HG03469 (cell line): ENCODE data around the gene DYNLL2.
A peak's percentile ranks its signal among the peaks of the same experiment; 100 is the strongest.
"Not testable (repeated sequence)": the region's sequence is repeated elsewhere in the genome, so short reads cannot be mapped to it uniquely, and the experiment has no call there.

Experiments used
- ATAC-seq: cut with Tn5 transposase; IDR thresholded peaks from one replicate; pipeline ENCODE4 v1.9.1; 2021; ENCODE audit warnings: mild to moderate bottlenecking, moderate library complexity, moderate number of reproducible peaks; ENCODE audit not compliant: unreplicated experiment

DYNLL2 gene

GRCh38 chr17:58066401-58066800 is 16.8 kb upstream of the DYNLL2 start:
- ATAC-seq, result no peak

DNA sequence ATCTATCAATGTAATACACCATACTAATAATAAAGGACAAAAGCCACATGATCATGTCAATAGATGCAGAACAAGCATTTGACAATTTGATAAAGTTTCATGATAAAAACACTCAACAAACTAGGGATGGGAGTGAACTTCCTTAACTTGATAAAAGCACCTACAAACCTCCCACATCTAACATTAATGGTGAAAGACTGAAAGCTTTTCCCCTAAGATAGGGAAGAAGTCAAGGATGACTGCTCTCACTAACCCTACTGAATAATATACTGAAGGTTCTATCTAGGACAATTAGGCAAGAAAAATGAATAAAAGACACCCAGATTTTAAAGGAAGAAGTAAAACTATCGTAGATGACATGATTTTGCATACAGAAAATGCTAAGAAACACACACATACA is 10.4 kb upstream of the DYNLL2 start:
- no peak for ATAC-seq

DNA sequence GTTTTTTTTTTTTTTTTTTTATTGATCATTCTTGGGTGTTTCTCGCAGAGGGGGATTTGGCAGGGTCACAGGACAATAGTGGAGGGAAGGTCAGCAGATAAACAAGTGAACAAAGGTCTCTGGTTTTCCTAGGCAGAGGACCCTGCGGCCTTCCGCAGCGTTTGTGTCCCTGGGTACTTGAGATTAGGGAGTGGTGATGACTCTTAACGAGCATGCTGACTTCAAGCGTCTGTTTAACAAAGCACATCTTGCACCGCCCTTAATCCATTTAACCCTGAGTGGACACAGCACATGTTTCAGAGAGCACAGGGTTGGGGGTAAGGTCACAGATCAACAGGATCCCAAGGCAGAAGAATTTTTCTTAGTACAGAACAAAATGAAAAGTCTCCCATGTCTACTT is 10.0 kb upstream of the DYNLL2 start:
- ATAC-seq, result not testable (repeated sequence)

DNA sequence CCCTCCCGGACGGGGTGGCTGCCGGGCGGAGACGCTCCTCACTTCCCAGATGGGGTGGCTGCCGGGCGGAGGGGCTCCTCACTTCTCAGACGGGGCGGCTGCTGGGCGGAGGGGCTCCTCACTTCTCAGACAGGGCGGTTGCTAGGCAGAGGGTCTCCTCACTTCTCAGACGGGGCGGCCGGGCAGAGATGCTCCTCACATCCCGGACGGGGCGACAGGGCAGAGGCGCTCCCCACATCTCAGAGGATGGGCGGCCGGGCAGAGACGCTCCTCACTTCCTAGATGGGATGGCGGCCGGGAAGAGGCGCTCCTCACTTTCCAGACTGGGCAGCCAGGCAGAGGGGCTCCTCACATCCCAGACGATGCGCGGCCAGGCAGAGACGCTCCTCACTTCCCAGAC is 8.8 kb upstream of the DYNLL2 start:
- not testable (repeated sequence) for ATAC-seq

DNA sequence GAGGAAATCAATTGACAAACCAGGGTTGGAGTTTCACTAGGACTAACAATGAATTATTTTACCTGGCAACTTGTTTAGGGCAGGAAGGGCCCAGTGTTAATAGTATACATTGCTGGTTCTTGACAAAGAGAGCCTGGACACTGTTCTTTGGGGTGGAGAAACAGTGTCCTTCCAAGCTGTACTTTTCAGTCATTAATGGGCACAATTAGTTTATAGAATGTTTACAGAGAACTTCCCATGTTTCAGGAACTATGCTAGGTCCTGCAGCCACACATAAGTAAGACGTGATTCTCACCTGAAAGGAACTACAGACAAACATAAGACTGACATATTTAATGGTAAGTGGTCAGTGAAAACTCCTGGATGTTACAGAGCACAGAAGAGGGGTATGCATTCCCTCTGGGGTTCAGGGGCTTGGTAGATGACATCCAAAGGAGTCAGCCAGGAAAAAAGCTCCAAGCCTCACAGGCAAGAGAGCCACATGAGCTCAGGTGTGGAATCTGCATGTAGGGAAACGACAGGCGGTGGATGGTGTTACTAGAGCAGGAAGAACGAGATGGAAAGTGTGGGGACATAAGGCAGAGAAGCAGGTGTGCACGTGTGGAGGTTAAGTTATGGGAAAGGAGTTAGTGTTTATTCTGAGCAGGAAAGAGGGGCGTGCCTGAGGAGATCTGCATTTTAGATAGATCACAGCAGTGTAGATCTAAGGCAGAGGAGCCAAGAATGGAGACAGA is 3.8 kb upstream of the DYNLL2 start:
- ATAC-seq, result no peak

DNA sequence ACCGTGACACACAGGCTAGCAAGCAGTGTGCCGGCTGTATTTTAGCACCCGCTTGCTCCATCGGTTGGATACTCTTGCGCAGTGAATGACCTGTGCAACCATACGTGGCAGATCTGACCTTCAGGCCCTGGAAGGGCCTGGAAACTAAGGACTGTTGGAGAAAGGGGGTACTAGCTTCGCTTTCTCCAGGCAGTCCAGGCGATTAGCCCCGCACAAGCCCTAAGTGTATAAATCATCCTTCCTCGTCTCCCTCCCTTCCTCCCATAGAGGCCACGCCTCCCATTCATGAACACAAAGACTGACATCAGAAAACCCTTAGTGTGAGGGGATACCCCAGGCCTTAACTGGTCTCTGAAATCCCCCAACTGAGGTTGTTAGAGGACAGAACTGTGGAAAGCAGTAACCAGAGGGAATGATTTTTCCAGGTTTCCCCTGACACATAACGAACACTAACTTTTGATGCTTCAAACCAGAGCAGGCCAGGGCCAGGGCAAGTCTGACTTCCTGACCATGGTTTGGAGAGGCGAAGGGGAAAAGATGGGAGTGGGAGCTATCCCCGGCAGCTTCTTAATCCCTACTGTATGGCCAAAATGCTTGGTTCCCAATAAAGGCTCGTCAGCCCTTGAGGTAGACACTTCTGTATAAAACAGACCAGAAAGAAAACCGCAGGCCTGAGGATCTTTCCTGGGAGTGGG is 1.4 kb upstream of the DYNLL2 start:
- ATAC-seq, result no peak

- no peak for ATAC-seq
These were observed 814 bp upstream of the DYNLL2 start for GRCh38 chr17:58082341-58082869.

DNA sequence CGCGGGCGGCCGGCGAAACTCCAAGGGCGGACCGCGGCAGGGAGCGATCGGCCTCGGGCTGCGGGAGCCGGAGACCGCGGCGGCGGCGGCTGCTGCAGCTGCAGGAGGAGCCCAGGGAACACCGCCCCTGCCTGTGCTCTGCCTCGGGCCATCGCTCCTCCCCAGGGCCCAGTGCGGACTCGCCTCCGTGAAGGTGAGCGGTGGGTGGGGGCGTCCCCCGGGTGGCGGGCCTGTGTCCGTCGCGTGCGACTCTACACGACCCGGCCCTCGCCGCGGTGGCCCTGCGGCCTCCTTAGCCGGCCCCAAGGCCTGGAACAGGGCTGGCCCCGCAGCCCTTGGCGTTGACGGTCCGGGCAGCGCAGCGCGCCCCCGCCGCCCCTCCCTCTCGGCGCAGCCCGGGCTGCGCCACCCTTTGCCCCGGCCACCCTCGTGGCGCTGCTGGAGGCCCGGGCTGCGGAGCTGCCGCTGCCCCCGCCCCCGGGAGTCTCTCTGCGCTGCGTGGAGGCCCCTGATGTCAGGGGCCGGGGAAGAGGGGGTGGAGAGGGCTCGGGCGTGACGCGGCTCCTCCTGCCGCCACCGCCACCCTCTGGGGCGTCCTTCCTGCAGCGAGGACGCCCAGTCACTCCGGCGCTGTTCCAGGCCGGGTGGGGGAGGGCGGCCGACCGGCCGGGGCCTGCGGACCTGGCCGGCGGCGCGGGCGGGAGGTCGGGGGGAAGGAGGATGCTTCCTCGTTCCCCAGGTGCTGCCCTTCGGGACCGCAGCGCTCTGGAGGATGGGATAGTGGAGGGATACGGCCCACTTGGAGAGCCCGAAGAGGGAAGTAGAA is 485 bp downstream of the DYNLL2 start:
- peak; percentile 31 for ATAC-seq

- ATAC-seq, result no peak
These were observed 1.2 kb downstream of the DYNLL2 start for GRCh38 chr17:58084317-58084981.

- no peak for ATAC-seq
These were observed 2.0 kb downstream of the DYNLL2 start for GRCh38 chr17:58085039-58085715.

- no peak for ATAC-seq
These were observed 3.7 kb downstream of the DYNLL2 start for GRCh38 chr17:58086953-58087352.

DNA sequence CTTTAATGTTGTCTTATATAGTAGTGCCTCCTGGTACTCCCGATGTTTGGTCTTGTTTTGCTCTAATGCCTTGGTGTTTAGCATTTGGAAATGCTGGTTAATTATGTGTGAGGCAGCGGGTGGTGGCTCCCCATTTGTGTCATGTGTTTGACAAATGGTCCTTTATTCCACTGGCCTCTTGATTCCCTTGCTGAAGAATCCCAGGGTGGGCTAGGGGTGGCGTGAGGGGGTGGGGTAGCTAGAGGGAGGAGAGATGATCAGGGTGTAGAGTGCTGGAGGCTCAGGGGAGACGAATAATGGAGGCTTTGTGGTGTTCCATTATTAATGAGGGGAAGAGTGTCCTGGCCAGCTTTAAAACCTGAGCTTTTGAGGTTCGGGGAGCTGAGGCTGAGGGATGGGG is 5.4 kb downstream of the DYNLL2 start:
- no peak for ATAC-seq

DNA sequence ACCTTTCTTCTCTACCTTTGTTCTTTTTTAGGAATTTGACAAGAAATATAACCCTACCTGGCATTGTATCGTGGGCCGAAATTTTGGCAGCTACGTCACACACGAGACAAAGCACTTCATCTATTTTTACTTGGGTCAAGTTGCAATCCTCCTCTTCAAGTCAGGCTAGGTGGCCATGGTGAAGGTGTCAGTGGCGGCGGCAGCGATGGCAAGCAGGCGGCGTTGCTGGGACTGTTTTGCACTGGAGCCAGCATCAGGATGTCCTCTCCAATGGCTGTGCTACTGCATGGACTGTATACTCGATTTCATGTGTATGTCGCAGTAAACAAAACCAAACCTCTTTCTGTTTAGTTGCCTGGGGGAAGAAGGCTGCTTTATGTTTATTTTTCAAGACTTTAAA is 5.9 kb downstream of the DYNLL2 start:
- no peak for ATAC-seq

- no peak for ATAC-seq
These were observed 7.9 kb downstream of the DYNLL2 start for GRCh38 chr17:58091024-58091567.

- ATAC-seq, result no peak
These were observed 9.0 kb downstream of the DYNLL2 start for GRCh38 chr17:58092101-58092796.

GRCh38 chr17:58092797-58093385 is 9.7 kb downstream of the DYNLL2 start:
- no peak for ATAC-seq

GRCh38 chr17:58094118-58094517 is 10.9 kb downstream of the DYNLL2 start:
- no peak for ATAC-seq

GRCh38 chr17:58096892-58097291 is 13.7 kb downstream of the DYNLL2 start:
- no peak for ATAC-seq
